HG03520 (cell line): ENCODE results near the gene FKBP11.
A peak's percentile ranks its signal among the peaks of the same experiment; 100 is the strongest.
"Not testable (repeated sequence)": the region's sequence is repeated elsewhere in the genome, so short reads cannot be mapped to it uniquely, and the experiment has no call there.

Experiments used
- ATAC-seq: cut with Tn5 transposase; IDR thresholded peaks from one replicate; pipeline ENCODE4 v1.9.1; 2021; ENCODE audit warnings: mild to moderate bottlenecking, moderate library complexity; ENCODE audit not compliant: unreplicated experiment

FKBP11 gene

GRCh38 chr12:48917857-48918537 lies 7.3 kb downstream of the FKBP11 start:
- no peak for ATAC-seq

DNA sequence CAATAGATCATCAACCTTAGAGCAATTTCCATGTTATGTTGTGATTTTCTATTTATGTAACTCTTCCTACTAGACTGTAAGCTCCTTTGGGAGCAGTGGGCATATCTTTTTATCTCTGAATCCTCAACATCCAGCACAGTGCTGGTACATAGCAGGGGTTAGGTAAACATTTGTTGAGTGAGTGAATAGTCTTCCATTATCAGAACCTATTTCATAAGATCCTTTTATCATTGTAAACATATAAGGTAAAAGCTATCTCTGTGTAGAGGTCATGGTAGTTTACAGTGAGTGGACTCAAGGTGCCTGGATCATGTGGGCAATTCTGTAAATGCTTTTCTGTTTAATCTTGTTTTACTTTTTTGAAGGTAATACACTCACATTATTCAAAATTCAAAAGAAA lies 15.1 kb downstream of the FKBP11 start:
- ATAC-seq, result no peak

DNA sequence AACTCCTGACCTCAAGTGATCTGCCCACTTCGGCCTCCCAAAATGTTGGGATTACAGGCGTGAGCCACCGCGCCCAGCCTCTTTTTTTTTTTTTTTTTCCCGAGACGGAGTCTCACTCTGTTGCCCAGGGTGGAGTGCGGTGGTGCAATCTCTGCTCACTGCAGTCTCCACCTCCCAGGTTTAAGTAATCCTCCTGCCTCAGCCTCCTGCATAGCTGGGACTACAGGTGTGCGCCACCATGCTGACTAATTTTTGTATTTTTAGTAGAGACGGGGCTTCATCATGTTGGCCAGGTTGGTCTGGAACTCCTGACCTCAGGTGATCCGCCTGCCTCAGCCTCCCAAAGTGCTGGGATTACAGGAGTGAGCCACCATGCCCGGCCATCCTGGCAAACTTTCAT lies 15.6 kb downstream of the FKBP11 start:
- ATAC-seq, result not testable (repeated sequence)

DNA sequence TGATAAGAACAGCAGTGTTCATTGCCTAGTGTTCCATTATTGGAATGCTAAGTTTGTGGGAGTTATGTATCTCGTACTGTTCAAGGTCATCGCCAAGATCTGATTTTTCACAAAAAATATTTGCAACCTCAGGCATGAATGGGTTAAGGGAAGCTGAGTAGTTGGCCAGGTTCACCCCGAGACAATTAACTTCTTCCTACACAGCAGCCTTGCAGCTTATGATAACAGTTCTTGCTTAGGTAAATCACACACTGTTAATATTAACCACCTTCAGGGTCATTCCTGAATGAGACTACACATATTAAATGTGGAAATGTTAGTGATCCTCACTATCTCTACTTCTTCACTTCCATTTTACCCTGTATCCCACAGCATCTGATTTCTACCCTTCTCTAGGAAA lies 18.0 kb downstream of the FKBP11 start:
- ATAC-seq, result no peak

DNA sequence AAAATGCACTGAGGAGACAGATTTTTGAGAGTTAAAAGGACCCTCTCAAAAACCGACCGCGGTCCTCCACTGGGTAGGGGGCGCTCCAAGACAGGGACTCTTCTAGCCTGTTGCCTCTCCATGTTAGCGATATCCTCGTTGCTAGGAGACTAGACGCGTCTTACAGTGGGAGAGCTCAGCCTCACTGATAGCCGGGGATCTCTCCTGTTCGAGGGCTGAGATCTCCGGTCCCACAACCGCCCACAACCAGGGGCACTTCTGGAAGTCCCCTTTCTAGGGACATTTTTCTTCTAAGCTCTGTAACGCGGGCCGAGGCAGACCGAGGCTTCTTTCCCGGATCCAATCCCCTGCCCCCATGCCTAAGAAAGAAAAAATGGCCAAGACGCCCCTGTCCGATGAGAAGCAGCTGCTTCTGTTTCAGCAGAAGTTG lies 21.3 kb downstream of the FKBP11 start:
- ATAC-seq, result peak; percentile 63

DNA sequence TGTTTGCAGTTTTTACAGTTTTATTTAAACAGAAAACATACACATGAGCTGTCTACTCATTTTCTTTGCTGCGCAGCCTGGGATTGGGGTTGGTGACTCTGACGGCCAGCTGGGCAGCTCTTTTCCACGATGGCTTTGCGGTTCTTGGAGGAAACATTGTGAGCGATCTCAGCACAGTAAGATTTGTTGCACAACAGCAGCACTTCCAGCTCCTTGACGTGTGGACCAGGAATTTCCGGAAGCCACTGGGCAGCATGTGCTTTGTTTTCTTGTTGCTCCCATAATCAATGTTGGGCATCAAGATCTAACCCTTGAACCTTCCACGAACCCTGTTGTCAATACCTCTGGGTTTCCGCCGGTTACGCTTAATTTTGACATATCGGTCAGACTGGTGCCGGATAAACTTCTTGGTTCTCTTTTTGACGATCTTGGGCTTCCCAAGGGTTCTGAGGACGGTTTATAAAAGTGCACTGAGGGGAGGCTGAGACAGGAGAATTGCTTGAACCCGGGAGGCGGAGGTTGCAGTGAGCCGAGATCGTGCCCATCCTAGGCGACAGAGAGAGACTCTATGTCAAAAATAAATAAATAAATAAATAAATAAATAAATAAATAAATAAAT lies 21.8 kb downstream of the FKBP11 start:
- ATAC-seq, result no peak

- no peak for ATAC-seq
Measured at GRCh38 chr12:48901278-48901677, 24.0 kb downstream of the FKBP11 start.

DNA sequence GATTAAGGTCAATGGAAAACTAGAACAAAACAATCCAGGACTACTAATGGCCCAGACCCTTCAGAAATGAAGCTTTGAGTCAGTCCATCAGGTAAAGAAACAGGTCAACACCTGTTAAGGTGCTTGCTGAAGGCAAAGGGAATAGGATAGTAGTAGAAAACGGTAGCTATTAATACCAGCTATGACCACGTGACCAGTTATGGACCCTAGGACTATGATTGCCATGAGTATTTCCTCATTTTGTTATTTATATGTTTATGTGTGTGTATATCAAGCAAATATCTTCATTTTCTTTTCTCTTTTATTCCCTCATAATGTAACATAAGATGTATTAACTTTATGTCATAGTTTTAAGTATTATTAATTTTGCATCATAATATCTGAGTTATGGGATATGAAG lies 25.6 kb downstream of the FKBP11 start:
- no peak for ATAC-seq

- ATAC-seq, result no peak
Measured at GRCh38 chr12:48894271-48894670, 31.0 kb downstream of the FKBP11 start.

GRCh38 chr12:48890657-48891418 lies 34.5 kb downstream of the FKBP11 start:
- peak; percentile 61 for ATAC-seq

- ATAC-seq, result no peak
Measured at GRCh38 chr12:48889679-48890078, 35.6 kb downstream of the FKBP11 start.

- no peak for ATAC-seq
Measured at GRCh38 chr12:48883305-48884161, 41.8 kb downstream of the FKBP11 start.

DNA sequence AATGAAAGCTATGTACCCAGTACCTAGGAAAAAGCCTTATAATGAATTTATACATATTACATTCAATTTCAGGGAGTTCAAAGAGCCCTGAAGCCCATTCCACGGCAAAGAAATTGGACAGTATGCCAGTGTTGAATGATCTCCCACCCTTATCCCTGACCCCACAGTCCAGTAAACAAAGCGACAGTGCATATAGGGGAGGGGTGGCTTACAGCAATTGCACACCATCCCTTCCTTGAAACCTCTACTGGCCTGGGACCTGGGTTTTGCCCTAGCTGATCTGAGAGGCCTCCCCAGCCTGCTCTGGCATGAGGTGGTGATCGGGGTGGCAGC lies 42.4 kb downstream of the FKBP11 start:
- no peak for ATAC-seq

DNA sequence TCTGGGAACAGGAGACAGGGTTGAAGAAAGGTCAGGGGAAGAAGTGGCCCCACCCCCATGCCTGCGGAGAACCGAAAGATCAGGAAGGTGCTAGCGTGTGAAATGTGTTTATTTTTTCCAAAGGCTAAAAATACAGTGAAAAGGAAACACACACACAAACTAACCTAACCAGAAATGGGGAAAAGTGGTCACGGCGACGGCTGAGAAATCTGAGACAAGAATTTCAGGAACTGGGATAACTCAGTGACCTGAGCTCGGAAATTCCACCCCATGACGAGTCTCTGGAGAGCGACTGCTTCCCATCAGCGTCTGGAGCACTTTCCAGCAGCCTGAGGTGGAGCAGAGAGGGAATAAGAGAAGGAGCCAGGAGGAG lies 43.0 kb downstream of the FKBP11 start:
- ATAC-seq, result no peak

DNA sequence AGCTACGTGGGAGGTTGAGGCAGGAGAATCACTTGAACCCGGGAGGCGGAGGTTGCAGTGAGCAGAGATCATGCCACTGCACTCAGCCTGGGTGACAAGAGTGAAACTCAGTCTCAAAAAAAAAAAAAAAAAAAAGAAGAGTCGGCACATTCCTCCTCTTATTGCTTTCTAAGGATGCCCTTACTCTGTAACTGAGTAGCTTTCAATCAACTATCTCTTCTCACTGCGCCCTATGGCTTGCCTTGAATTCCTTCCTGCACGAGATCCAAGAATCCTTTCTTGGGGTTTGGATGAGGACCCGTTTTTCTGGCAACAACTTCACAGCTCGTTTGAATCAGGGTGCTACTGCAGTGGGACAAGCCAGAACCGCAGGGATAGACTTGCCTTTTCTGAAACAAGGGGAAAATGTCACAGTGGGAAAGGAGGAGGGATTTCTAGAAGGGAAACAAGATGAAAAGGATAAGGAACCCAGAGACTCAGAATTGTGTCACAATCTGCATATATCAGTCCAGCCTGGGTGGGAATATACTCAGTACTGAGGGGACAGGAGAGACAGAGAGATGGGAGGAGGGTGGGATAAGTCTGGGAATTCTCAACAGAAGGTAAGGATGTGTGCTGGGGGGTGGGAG lies 43.5 kb downstream of the FKBP11 start:
- no peak for ATAC-seq

DNA sequence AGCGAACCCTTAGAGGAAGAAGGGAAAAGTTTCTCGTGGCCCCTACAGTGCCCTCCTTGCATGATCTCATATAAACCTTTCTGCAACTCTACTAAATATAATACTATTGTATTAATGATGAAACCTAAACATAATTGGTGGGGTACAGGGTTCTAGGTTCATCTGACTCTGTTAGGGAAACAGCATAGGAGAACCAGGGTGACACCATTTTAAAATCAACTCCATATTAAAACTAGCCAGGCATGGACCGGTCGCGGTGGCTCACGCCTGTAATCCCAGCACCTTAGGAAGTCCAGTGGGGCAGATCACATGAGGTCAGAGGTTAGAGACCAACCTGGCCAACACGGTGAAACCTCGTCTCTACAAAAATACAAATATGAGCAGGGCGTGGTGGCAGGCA lies 44.6 kb downstream of the FKBP11 start:
- ATAC-seq, result no peak

DNA sequence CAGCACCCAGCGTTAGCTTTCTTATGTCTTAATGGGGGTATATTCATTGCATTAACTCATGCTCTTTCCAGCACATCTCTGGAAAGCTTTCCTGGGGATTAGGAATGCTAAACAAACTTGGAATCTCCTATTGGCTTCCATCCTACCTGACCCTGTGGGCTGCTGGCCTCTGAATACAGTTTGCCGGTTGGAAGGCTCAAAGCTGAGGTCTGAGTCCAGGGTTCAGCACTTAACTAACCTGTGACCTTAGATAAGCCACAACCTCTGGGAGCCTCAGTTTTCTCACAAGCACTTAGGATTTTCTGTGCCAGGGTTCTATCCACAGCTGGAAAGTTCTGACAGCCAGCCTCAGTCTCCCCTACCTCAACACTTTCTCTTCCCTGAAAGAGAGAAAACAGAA lies 46.7 kb downstream of the FKBP11 start:
- ATAC-seq, result no peak

- no peak for ATAC-seq
Measured at GRCh38 chr12:48875944-48876515, 49.3 kb downstream of the FKBP11 start.

DNA sequence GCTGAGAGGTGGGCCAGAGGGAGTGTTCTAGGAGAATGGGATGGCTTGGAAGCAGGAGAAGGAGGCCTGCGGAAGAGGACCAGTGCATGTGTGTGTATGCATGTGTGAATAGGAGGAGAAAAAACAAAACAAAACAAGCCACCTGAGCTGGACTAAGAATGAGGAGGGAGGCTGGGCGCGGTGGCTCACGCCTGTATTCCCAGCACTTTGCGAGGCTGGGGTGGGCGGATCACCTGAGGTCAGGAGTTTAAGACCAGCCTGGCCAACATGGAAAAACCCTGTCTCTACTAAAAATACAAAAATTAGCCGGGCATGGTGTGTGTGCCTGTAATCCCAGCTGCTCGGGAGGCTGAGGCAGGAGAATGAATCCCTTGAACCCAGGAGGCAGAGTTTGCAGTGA lies 51.8 kb downstream of the FKBP11 start:
- not testable (repeated sequence) for ATAC-seq

- no peak for ATAC-seq
Measured at GRCh38 chr12:48873096-48873495, 52.2 kb downstream of the FKBP11 start.
